ENCODE results near the gene RFC5.
"Not testable (repeated sequence)": the region's sequence is repeated elsewhere in the genome, so short reads cannot be mapped to it uniquely, and the experiment has no call there.

RFC5 gene

GRCh38 chr12:118016424-118017264, at the start of gene RFC5:
Gene RFC5, plus strand, starts transcription at chr12:118016703. Its CDS starts 125 bp downstream, at chr12:118016828.
- peak; percentile 98 for DNase-seq

GRCh38 chr12:117967043-117967442, 49.5 kb upstream of the RFC5 start:
- DNase-seq: peak; percentile 13

- no peak for DNase-seq
These were observed 49.0 kb upstream of the RFC5 start for GRCh38 chr12:117967512-117967911.

DNA sequence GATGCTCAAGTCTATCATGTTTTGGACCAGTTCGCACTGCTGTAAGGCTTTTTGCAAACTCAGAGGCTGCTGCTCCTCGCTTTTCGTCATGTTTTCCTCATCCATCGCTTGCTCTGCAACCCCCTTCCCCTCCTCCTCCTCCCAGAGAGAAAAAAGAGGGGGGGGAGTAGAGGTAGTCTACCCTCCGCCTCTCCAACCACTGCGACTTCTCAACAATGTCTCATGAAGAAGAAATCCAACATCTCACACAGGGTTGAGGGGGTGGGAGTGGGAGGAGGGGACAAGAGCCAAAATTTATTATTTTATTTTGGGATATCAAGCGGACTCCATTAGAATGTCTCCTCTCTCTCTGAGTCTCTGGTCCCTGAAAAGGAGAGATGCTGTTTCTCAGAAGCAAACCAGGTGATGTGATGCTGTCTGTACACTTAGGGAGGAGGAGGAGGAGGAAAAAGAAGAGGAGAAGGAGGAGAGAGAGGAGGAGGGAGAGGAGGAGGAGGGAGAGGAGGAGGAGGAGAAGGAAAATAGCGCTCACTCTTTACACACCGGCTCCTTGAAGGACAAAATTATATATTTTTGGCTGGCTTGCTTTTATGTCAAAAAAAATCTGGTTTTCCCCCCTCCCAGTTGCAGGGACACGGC, 48.2 kb upstream of the RFC5 start:
- peak; percentile 66 for DNase-seq

DNA sequence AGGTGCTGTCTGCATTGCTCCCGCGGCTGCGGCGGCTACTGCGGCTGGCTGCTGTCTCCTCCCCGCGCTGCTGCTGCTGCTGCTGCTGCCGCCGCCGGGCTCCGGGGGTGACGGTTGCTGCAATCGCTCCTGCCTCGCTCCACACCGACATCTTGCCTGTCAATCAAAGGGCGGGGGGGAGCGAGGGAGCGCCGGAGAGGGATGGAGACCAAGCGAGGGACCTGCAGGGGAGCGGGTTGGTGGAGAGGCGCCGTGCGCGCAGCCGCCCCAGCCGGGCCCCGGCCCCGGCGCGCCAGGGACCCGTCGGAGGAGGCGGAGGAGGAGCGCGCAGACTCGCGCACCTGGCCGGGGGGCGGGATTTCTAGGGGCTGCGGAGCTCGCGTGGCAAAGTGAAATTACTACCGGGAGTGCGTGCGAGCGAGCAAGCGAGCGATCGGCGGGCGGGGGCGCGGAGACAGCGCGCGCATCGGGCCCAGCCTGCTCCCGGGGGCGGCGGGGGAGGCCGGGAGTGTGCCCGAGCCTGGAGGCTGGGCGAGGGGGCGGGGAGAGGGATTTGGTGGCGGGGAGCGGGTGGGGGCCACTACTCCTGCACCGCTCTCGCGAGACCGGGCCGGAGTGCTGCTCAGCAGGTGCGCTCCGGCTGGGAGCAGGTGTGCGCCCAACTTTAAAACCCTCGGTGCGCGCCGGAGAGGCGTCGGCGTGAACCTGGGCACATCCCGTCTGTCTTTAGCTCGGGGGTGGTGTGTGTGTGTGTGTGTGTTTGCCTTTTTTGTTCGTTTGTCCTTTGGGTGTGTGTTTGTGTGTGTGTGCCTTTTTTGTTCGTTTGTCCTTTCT, 47.5 kb upstream of the RFC5 start, which contains the start of gene KSR2:
KSR2 (minus strand) TSS at position 165 of the 834 bp plus-strand sequence. CDS start 735 bp downstream, outside the sequence.
- DNase-seq: peak; percentile 90

DNA sequence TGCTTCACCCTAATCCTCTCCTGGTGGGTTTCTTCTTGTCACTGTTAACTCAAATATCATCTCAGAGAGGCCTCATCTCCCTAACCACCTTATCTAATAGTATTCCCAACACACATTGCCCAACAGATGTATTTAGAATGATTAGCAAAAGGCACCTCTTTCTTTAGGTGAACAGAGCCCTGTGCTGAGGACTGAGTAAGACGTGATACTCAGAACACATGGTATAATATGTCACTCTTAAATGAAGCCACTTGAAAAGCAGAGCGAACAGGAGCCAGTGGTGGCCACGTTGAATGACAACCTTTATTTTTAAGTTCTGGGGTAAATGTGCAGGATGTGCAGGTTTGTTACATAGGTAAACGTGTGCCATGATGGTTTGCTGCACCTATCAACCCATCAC, 46.2 kb upstream of the RFC5 start:
- no peak for DNase-seq

DNA sequence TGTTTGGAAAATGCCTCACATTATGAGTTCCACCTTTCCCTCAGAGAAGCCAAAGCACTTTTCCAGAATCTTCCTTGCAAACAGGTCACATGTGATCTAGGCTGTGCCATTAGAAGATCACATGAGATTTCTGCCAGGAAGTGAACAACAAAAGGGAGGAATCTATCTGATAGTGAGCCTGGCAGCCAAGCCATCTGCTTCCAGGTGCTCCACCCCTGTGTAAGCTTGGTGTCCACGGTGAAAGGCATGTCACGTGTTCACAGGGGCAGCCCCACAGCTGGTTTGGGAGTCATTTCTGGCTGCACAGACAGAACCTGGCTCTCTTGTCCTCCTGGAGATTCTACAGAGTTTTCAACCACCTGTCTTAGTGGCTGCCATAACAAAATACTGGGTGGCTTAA, 44.2 kb upstream of the RFC5 start:
- DNase-seq: no peak

DNA sequence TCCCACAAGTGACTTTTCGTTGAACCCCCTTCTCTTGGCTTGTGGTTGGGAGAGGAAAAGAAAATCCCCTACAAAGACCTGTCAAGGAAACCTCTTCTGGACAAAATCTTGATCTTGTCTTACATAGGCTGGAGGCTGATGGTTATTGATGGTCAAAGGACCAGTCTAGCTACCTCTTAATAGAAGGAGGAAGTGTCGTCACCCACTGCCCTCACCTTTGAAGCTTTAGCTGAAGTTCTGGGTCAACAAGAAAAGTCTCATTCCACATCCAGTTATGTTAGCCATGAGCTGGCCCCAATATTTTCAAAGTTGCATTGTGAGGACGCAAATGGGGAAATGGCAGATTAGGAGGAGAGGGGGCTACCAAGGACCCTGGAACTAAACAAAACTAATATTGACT, 41.5 kb upstream of the RFC5 start:
- no peak for DNase-seq

DNA sequence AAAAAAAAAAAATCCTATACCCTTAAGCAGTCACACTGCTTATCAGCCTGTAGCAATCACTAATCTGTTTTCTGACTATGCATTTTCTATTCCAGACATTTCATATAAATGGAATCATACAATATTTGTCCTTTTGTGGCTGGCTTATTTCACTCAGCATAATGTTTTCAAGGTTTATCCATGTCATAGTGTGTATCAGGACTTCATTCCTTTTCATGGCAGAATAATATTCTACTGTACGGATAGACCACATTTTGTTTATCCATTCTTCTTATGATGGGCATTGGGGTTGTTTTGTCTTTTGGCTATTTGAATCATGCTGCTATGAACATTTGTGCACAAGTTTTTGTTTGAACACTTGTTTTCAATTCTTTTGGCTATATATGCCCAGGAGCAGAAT, 39.1 kb upstream of the RFC5 start:
- no peak for DNase-seq

GRCh38 chr12:117980616-117981015, 35.9 kb upstream of the RFC5 start:
- no peak for DNase-seq

DNA sequence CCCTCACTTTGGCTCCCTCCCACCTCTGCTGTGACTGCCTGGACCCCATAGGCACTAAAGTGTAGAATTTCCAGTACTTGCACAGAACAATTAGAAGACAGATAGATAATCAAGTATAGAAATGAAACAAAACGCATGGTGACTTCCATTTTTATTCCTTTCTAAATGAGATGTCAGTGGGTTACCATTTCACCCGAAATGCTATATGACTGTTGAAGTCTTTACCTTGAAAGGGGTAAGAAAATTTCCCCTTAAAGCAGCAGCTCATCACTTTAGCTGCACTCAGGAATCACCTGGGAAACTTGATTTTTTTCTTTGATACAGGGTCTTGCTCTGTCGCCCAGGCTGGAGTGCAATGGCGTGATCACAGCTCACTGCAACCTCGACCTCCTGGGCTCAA, 35.2 kb upstream of the RFC5 start:
- DNase-seq: no peak

GRCh38 chr12:117985182-117985581, 31.3 kb upstream of the RFC5 start:
- no peak for DNase-seq

DNA sequence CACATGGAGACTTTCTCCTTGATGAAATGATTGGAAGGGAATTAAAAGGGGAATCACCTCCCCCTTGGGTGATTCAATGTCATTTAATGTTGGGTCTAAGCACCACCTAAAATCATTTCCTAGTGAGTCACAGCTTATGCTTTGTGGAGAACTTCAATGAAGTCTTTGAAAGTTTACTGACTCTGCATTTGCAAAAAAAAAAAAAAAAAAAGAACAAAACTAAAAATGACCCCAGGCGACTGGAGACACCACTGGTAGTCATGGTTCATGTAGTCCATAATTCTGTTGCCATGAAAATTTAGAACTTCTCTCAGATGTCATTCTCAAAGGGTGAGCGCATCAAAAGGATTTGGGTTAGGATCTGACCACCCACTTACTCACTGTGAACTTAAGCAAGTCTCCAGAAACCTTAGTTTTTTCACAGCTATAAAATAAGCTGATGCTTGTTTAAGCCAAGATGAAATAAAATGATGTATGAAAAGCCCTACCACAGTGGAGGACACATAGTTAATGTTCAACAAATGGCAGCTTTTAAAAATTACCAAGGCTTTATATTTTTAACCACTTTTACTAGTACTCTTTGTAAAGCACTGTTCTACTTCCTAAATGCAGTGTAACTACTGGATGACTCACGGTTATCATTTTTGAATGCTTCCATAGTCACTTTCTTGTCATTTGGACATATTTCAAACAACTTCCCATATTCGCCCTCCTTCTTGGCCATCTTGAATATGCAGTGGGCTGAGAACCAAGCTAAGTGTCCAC, 29.6 kb upstream of the RFC5 start:
- no peak for DNase-seq

DNA sequence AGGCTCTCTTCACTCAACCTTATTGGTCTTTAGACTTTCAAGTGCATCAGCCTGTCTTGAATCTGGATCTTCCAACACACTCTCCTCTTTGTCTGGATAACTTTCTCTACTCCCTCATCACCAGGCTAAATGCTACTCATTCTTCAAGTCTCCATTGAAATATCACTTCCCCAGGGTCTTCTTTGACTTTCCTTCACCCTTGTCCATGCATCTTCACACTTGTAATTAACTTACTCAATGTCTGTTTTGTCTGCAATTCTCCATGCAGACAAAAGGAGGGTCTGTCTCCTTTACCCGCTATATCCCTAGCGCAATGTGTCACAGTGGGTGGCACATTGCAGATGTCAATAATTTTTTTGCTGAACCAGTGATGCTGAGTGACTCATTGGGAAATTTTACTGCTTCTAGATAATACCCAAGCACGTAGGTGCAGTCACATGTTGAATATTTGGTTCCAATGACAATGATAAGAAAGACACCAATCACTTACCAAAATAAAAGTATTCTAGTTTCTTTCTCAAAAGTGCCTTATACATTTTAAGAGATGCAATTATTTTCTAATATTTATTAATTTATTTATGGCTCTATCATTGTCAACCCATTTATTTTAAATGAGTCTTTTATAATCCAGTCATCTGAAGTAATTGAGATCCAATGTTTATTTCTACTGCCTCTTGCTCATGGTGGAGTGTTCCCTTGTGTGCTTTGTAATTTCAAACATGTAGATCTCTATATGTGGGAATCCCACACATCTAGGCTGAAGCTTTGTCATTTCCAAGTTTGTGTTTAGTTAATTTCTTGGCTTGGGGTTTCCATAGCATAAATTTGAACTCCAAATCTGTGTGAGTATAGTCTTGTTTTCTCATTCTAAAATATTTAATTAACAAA, 21.7 kb upstream of the RFC5 start:
- no peak for DNase-seq

- no peak for DNase-seq
These were observed 17.8 kb upstream of the RFC5 start for GRCh38 chr12:117998719-117999118.

DNA sequence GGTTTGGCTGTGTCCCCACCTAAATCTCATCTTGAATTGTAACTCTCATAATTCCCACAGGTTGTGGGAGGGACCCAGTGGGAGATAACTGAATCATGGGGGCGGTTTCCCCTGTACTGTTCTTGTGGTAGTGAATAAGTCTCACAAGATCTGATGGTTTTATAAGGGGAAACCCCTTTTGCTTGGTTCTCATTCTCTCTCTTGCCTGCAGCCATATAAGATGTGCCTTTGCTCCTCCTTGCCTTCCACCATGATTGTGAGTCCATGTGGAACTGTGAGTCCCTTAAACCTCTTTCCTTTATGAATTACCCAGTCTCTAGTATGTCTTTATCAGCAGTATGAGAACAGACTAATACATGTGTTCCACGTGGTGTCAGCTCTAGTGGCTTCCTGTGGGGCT, 16.7 kb upstream of the RFC5 start:
- not testable (repeated sequence) for DNase-seq

DNA sequence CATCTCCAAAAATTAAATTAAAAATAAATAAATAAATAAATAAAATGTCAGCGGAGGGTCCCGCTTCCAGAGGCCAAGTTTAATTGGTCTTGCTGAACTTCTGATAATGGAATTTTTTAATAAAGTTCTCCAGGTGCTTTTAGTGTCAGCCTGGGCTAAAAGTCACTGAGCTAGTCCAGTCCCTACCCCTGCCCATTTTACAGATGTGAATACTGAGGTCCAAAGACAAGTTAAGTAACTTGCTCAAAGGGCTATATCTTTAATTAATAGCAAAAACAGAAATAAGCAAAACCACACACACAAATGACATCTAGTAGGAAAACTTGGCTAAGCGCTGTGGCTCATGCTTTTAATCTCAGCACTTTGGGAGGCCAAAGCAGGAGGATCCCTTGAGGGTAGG, 5.6 kb upstream of the RFC5 start:
- DNase-seq: no peak

DNA sequence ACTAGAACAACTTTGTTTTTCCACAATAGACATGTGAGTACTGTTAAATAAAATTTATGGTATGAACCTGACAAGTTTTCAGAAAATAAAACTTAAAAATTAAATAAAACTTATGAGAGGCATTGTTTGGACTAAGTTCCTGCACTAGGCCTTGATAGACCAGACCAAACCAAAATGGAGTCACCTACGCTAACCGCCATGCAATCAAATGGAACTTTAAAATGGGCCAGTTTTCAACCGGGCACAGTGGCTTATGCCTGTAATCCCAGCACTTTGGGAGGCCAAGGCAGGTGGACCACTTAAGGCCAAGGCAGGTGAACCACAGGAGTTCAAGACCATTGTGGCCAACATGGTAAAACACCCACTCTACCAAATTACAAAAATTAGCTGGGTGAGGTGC, 5.1 kb upstream of the RFC5 start:
- DNase-seq: no peak

DNA sequence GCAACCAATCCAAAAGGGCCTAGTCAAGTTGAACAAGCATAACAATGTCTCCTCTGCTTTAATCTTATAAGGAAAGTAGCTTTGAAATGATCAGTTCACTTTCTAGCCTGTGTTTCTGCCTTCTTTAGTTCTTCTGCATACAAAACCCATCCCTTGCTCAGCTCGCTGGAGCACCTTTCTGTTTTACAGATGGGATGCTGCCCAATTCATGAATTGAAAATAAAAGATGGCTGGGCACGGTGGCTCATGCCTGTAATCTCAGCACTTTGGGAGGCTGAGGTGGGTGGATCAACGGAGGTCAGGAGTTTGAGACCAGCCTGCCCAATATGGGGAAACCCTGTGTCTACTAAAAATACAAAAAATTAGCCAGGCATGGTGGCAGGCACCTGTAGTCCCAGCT, 4.5 kb upstream of the RFC5 start:
- DNase-seq: no peak

GRCh38 chr12:118013283-118013682, 3.2 kb upstream of the RFC5 start:
- no peak for DNase-seq

GRCh38 chr12:118015306-118015705, 1.2 kb upstream of the RFC5 start:
- peak; percentile 5 for DNase-seq

DNA sequence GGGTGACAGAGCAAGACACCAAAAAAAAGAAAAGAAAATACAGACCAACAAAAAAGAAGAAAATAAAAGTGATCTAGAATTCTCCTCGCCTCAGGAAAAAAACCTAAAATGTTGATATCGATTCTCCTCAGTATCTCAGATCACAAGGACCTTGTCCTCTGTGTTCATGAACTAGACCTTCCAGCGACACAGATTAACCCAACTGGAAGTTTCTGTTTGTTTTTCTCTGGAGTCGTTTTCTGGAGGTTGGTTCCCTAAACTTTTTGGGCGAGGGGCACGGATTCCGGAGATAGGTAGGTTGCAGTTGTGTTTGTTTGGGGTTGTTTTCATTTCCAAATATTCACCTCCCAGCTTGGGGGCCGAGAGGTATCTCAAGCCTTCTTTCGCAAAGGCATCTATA, 559 bp upstream of the RFC5 start:
- DNase-seq: no peak
